Gastrocnemius medialis (tissue), 4 donors: ENCODE measurements around the gene VCL. TPM values are rescaled to one million over a fixed set of nuclear protein-coding genes. Genes with fewer than 3 reads are reported as not detected.

Experiments used
- ATAC-seq, 2 donors: fragments of 150-250 bp; one replicate each; pipeline ENCODE4 v1.9.1; 2016
- DNase-seq, 2 donors: peaks; one replicate each; pipeline ENCODE4 v3.0.0-alpha.2; 2019
- H3K27ac ChIP-seq, 4 donors: fragments of 200-600 bp; sonication (generic); 1 replicate in 1 of 4; 2 replicates in 3 of 4; pipeline ENCODE4 v1.5.1; 2016 to 2018; ENCODE audit warnings: mild to moderate bottlenecking in 2 of 4, moderate library complexity in 1 of 4
- H3K27me3 ChIP-seq, 3 donors: fragments of 200-600 bp; sonication (generic) in 2 of 3; 1 replicate in 1 of 3; 2 replicates in 2 of 3; pipeline versions ENCODE4 v1.5.1 to v1.6.0; 2016 to 2019; ENCODE audit warnings: mild to moderate bottlenecking in 1 of 3, moderate library complexity in 1 of 3
- H3K36me3 ChIP-seq, 2 donors: fragments of 200-600 bp; sonication (generic) in 1 of 2; one replicate each; pipeline ENCODE4 v1.5.1; 2017 to 2018
- H3K4me1 ChIP-seq, 2 donors: fragments of 200-600 bp; sonication (generic) in 1 of 2; one replicate each; pipeline ENCODE4 v1.5.1; 2016 to 2017; ENCODE audit warnings: mild to moderate bottlenecking in 2 of 2
- H3K4me3 ChIP-seq, 4 donors: fragments of 200-600 bp; sonication (generic) in 3 of 4; 1 replicate in 1 of 4; 2 replicates in 3 of 4; pipeline ENCODE4 v1.5.1; 2016 to 2019; ENCODE audit warnings: mild to moderate bottlenecking in 2 of 4
- H3K9me3 ChIP-seq, 3 donors: fragments of 200-600 bp; sonication (generic) in 2 of 3; 1 replicate in 1 of 3; 2 replicates in 2 of 3; pipeline ENCODE4 v1.5.1; 2016 to 2019
- CTCF ChIP-seq, 5 experiments: fragments of 450-650 bp in 3 of 5; fragments of 200-600 bp in 2 of 5; sonication (generic) in 2 of 5; IDR thresholded peaks in 4 of 5; conservative IDR thresholded peaks in 1 of 5; 1 replicate in 4 of 5; 2 replicates in 1 of 5; pipeline ENCODE4 v1.5.1; 2016 to 2019; ENCODE audit warnings: antibody characterized with exemption in 5 of 5, mild to moderate bottlenecking in 3 of 5, moderate library complexity in 3 of 5
- POLR2A ChIP-seq, 2 donors: fragments of 450-650 bp; IDR thresholded peaks; one replicate each; pipeline ENCODE4 v1.6.1; 2017; ENCODE audit warnings: antibody characterized with exemption in 2 of 2, mild to moderate bottlenecking in 2 of 2, moderate library complexity in 2 of 2
- in situ Hi-C, 4 donors: fragments of 200-750 bp; cut with MboI; loops; one replicate each; pipeline versions ENCODE4 v1.15.0 to v1.8.0; 2017; ENCODE audit warnings: low sequenced_read_pairs in 4 of 4
- intact Hi-C: fragments of 100-400 bp; cut with DNase I; formaldehyde crosslinking; loops from one replicate; pipeline ENCODE4 v1.15.1; 2023; ENCODE audit warnings: low total_unique reads
- total RNA-seq, 4 donors: library from RNA; depleted of rRNA; stranded (reverse); fragments of >200 nt; gene quantifications; one replicate each; pipeline versions ENCODE4 v1.1.0 to v1.2.3, GENCODE V29; 2016

The VCL gene
- total RNA-seq, 4 donors from 2014 or later = 129 to 299 (median 210) TPM

DNA sequence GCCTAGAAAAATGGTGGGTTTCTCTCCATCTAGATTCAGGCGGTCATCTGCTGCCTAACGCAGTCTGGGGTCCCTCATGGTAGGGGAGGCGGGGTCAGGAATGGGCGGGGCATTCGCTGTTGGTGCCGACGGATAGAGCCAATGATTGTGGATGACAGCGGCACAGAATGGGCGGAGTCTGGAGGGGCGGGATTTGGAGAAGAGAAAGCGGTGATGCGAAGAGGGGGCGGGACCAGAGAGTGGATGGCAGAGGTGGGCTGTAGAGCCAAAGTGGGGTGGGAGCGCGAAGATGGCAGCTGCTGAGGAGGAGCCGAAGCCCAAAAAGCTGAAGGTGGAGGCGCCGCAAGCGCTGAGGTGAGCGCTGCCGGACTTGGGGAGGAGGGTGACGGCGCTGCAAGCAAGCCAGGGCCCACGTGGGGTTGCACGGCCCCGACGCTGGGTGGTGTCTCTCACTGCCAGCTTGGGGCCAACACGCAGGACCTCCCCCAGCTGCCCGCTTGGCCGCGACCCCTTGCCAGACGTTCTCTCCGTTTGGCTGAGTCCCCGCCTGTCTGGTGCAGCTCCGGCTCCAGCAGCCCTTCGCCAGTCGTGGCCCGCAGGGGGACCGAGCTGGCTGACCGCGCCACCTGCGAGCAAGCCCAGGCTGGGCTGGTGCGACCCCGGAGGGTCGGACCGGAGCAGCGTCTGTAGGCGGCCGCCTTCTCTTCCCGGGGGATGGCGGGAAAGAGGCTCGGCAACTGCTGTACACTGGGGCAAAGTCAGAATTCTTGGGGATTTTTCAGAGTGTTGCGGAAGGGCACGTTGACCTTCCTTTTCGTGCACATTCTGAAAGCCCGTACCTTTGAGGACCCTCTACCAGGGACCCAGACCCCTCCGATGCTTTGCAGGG is 153.3 kb downstream of the VCL start, which contains the start of gene ADK:
TSS of gene ADK (plus strand) at position 232 of the 889 bp plus-strand sequence. CDS start at position 290, 58 bp downstream.
- Histone ChIP-seq H3K4me3 (peak within 1 kb of the TSS; percentile 65 to 95 (median 84)), H3K27me3 (no peaks in the 10 kb centered on the region), H3K4me1 (peaks cover 38 to 52% of the 10 kb centered on the region in 2 donors), H3K36me3 (no peaks in the 10 kb centered on the region), H3K27ac (peak within 1 kb of the TSS; percentile 89 to 97 (median 96)), H3K9me3 (no peaks in the 10 kb centered on the region)
- TF ChIP-seq CTCF (IDR thresholded peaks at IDR 0.05 in 4 of 5, conservative IDR thresholded peaks at IDR 0.05 in 1 of 5) (peak in 4 of 5 experiments; percentile 8 to 62 (median 34)), POLR2A (IDR thresholded peaks at IDR 0.05) (peak; percentile 83 to 93)
- peak; percentile 99 for DNase-seq
- intact Hi-C loops (loop anchor here (1.0 to 10.0 kb wide), 6 partner anchors 25 to 1084 kb away; partner anchors contain the start of genes COMTD1, KAT6B and VCL), in situ Hi-C loops (no loop called here)
- peak; percentile 88 to 92 for ATAC-seq

DNA sequence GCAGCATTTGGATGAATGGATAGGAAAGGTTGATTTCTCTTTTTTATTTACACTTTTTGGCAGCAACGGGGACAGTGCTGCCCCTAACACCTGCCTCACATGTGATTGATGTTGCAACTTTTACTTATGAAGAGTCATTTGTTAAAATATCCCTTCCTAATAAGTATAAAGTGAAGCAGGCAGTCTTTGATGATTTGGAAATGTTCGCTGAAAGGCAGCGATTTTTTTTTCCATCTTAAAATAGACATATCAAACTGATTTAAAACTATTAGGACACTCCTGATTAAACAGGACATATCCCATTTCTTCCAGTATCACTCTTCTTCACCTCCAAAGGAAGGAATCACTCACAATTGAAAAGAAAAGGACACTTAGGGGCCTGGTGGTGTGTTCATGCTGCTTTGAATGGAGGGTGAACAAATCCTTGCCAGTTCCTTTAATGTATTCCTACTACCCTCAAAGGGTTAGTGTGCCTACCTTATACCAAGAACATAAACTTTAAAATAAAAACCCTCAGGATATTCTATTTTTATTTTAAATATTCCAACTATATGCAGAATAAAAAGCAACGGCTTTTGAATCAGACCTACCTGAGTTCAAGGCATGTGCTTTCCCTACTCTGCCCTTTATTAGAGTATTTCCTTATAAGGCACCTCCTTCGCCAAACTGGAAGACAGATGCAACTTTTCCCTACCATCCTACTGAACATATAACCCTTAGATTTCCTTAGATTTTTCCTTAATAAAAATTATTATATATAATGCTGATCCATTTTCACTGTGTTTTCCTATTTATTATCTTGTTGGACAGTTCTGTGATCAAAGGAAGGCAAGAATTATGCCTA is 154.2 kb downstream of the VCL start:
- no peaks in the 10 kb centered on the region for H3K27me3 ChIP-seq
- ATAC-seq (peak; percentile 8 to 11), DNase-seq (no peak)
- peak overlapping the region; percentile 65 to 95 (median 84) for H3K4me3 ChIP-seq
- peaks cover 42 to 61% of the 10 kb centered on the region in 2 donors for H3K4me1 ChIP-seq
- intact Hi-C loops (loop anchor here (1.0 to 10.0 kb wide), 6 partner anchors 24 to 1083 kb away; partner anchors contain the start of genes COMTD1, KAT6B and VCL), in situ Hi-C loops (no loop called here)
- H3K9me3 ChIP-seq = no peaks in the 10 kb centered on the region
- TF ChIP-seq CTCF (IDR thresholded peaks at IDR 0.05 in 4 of 5, conservative IDR thresholded peaks at IDR 0.05 in 1 of 5) (no peak), POLR2A (IDR thresholded peaks at IDR 0.05) (no peak)
- H3K27ac ChIP-seq = peak overlapping the region; percentile 89 to 97 (median 96)
- no peaks in the 10 kb centered on the region for H3K36me3 ChIP-seq

- ATAC-seq (no peak), DNase-seq (no peak)
- intact Hi-C loops = loop anchor here (5.0 to 10.0 kb wide), 5 partner anchors 156 to 1082 kb away; partner anchors contain the start of genes COMTD1, KAT6B and VCL
- Histone ChIP-seq H3K4me1 (peaks cover 43 to 63% of the 10 kb centered on the region in 2 donors), H3K4me3 (peak overlapping the region in 3 of 4 donors; percentile 19 to 95 (median 23)), H3K36me3 (no peaks in the 10 kb centered on the region), H3K27ac (peak overlapping the region; percentile 89 to 97 (median 96)), H3K9me3 (no peaks in the 10 kb centered on the region), H3K27me3 (no peaks in the 10 kb centered on the region)
- TF ChIP-seq POLR2A (IDR thresholded peaks at IDR 0.05) (no peak), CTCF (IDR thresholded peaks at IDR 0.05 in 4 of 5, conservative IDR thresholded peaks at IDR 0.05 in 1 of 5) (peak; percentile 39 to 68 (median 47))
- in situ Hi-C loops = no loop called here
Measured at GRCh38 chr10:74153123-74153522, 155.2 kb downstream of the VCL start.

GRCh38 chr10:74153676-74154075 is 155.8 kb downstream of the VCL start:
- Histone ChIP-seq H3K36me3 (no peaks in the 10 kb centered on the region), H3K4me3 (peak overlapping the region in 3 of 4 donors; percentile 19 to 95 (median 23)), H3K27me3 (no peaks in the 10 kb centered on the region), H3K9me3 (no peaks in the 10 kb centered on the region), H3K27ac (peak overlapping the region; percentile 89 to 97 (median 96)), H3K4me1 (peaks cover 43 to 63% of the 10 kb centered on the region in 2 donors)
- no peak for ATAC-seq
- in situ Hi-C loops = no loop called here
- no peak for DNase-seq
- intact Hi-C loops = loop anchor here (5.0 to 10.0 kb wide), 5 partner anchors 156 to 1081 kb away; partner anchors contain the start of genes COMTD1, KAT6B and VCL
- TF ChIP-seq CTCF (IDR thresholded peaks at IDR 0.05 in 4 of 5, conservative IDR thresholded peaks at IDR 0.05 in 1 of 5) = no peak
- no peak for TF ChIP-seq POLR2A (IDR thresholded peaks at IDR 0.05)
